ENCODE results near the gene RMND5B.

RMND5B gene

DNA sequence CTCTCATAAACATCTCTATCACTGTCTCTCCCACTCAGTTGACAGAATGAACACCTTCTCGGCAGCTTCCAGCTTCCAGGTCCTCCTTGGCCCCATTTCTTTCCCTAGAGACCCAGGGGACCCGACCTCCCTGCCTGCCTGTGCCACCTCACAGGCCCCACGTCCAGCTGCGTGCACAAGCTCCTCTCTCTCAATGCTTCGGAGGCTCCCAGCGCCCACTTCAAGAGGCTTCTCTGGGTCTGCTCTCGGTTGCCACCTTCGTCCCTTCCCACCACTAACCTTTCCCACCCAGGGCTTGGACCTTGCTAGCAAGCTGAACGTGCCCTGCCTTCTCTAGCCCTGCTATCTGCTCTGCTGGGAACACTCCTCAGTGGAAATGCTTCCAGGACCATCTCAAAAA, 20.3 kb upstream of the RMND5B start:
- peaks cover 0 to 5% (median 0%) of the 10 kb centered on the region in 11 experiments; a peak in 1 of 22 replicates for H3K9me3 ChIP-seq (replicated peaks in 1 of 11)
- no peaks in the 10 kb centered on the region for H3K36me3 ChIP-seq
- H3K4me3 ChIP-seq: no peak overlapping the region
- H3K27ac ChIP-seq: no peak overlapping the region
- H3K4me1 ChIP-seq: peaks cover 31 to 54% (median 46%) of the 10 kb centered on the region in 10 experiments
- TF ChIP-seq Cebpa-rat (IDR thresholded peaks at IDR 0.05): no peak
- H3K9ac ChIP-seq: no peak overlapping the region
- H4K20me1 ChIP-seq: peaks cover 0 to 34% (median 6%) of the 10 kb centered on the region in 11 experiments; a peak in 8 of 22 replicates
- H3K4me2 ChIP-seq: 0 out of 22 replicates have a peak overlapping the region, but pooled peaks of 1 of the 11 experiments have one; percentile 7
- H3K27me3 ChIP-seq: peaks cover 0 to 45% (median 0%) of the 10 kb centered on the region in 11 experiments; a peak in 6 of 22 replicates

DNA sequence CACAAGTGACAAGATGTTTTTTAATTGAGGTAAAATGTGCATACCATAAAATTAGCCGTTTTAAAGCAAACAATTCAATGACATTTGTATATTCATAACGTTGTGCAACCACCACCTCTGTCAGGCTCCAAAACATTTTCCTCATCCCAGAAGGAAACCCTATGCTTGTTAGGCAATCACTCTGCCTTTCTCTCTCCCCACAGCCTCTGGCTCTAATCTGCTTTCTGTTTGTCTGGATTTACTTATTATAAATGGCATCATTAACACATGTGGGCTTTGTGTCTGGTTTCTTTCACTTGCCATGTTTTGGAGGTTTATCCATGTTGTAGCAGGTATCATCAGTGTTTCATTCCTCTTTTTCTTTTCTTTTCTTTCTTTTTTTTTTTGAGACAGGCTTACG, 18.9 kb upstream of the RMND5B start:
- Histone ChIP-seq H3K4me2 (peak overlapping the region in 3 of 11 experiments; percentile 99 to 100 (median 100); a peak in 1 of 22 replicates), H3K9ac (no peak overlapping the region), H4K20me1 (peaks cover 0 to 46% (median 6%) of the 10 kb centered on the region in 11 experiments; a peak in 8 of 22 replicates), H3K4me1 (peaks cover 45 to 66% (median 60%) of the 10 kb centered on the region in 10 experiments), H3K4me3 (no peak overlapping the region), H3K27me3 (peaks cover 0 to 59% (median 0%) of the 10 kb centered on the region in 11 experiments; a peak in 6 of 22 replicates), H3K36me3 (no peaks in the 10 kb centered on the region), H3K9me3 (replicated peaks in 1 of 11) (peaks cover 0 to 5% (median 0%) of the 10 kb centered on the region in 11 experiments; a peak in 1 of 22 replicates), H3K27ac (no peak overlapping the region)
- no peak for TF ChIP-seq Cebpa-rat (IDR thresholded peaks at IDR 0.05)

- peaks cover 0 to 52% (median 6%) of the 10 kb centered on the region in 11 experiments; a peak in 8 of 22 replicates for H4K20me1 ChIP-seq
- peak overlapping the region in 1 of 11 experiments; percentile 80; a peak in 2 of 22 replicates for H3K9ac ChIP-seq
- H3K36me3 ChIP-seq: no peaks in the 10 kb centered on the region
- peaks cover 0 to 5% (median 0%) of the 10 kb centered on the region in 11 experiments; a peak in 1 of 22 replicates for H3K9me3 ChIP-seq (replicated peaks in 1 of 11)
- peak overlapping the region in 3 of 11 experiments; percentile 75 to 94 (median 78); a peak in 3 of 22 replicates for H3K27ac ChIP-seq
- peak overlapping the region in 5 of 10 experiments; percentile 59 to 78 (median 72); a peak in 7 of 20 replicates for H3K4me3 ChIP-seq
- H3K4me1 ChIP-seq: peaks cover 51 to 72% (median 66%) of the 10 kb centered on the region in 10 experiments
- TF ChIP-seq Cebpa-rat (IDR thresholded peaks at IDR 0.05): no peak
- H3K27me3 ChIP-seq: peaks cover 0 to 65% (median 0%) of the 10 kb centered on the region in 11 experiments; a peak in 6 of 22 replicates
- H3K4me2 ChIP-seq: peak overlapping the region in 10 of 11 experiments; percentile 97 to 100 (median 99); a peak in 19 of 22 replicates
Observed at GRCh38 chr5:178112545-178112944, 18.3 kb upstream of the RMND5B start.

GRCh38 chr5:178113141-178113787, 17.6 kb upstream of the RMND5B start, which contains the start of gene N4BP3:
Gene N4BP3 (plus strand): TSS chr5:178113532. CDS start chr5:178119584, 6,052 bp downstream.
- no peak for TF ChIP-seq Cebpa-rat (IDR thresholded peaks at IDR 0.05)
- H3K36me3 ChIP-seq: no peaks in the 10 kb centered on the region
- peak within 1 kb of the TSS; percentile 96 to 100 (median 99) for H3K4me2 ChIP-seq
- H3K4me3 ChIP-seq: peak within 1 kb of the TSS; percentile 54 to 80 (median 72)
- H3K27ac ChIP-seq: peak within 1 kb of the TSS in 10 of 11 experiments; percentile 37 to 94 (median 74); a peak in 19 of 22 replicates
- H4K20me1 ChIP-seq: peaks cover 0 to 52% (median 6%) of the 10 kb centered on the region in 11 experiments; a peak in 8 of 22 replicates
- peaks cover 0 to 5% (median 0%) of the 10 kb centered on the region in 11 experiments; a peak in 1 of 22 replicates for H3K9me3 ChIP-seq (replicated peaks in 1 of 11)
- H3K27me3 ChIP-seq: peaks cover 0 to 65% (median 0%) of the 10 kb centered on the region in 11 experiments; a peak in 6 of 22 replicates
- peaks cover 57 to 74% (median 67%) of the 10 kb centered on the region in 10 experiments for H3K4me1 ChIP-seq
- peak within 1 kb of the TSS; percentile 45 to 86 (median 79); a peak in 21 of 22 replicates for H3K9ac ChIP-seq

DNA sequence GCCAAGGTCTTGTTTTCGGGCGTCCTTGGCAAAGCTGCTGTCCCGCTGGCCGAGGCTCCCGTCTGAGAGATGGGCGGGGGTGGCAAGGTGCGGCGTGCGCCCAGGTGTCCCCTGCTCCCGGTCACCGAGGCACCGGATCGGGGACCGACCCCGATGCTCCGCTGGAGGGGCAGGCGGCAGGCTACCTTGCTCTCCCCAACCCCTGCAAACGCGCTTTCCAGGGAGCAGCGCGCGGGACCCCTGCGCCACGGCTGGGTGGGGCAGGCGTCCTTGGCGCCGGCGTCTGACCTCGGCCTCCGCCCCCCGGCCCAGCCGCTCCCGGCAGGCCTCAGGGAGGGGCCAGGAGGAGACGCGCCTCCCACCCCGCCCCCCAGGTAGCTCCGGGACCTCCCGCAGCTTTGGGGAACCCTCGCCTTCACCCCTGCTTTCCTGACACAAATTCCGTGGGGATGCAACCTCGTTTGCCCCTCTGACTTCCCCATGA, 16.9 kb upstream of the RMND5B start:
- H3K9me3 ChIP-seq (replicated peaks in 1 of 11): peaks cover 0 to 5% (median 0%) of the 10 kb centered on the region in 11 experiments; a peak in 1 of 22 replicates
- no peaks in the 10 kb centered on the region for H3K36me3 ChIP-seq
- peak overlapping the region in 9 of 11 experiments; percentile 57 to 94 (median 75); a peak in 18 of 22 replicates for H3K27ac ChIP-seq
- H4K20me1 ChIP-seq: peaks cover 0 to 50% (median 6%) of the 10 kb centered on the region in 11 experiments; a peak in 8 of 22 replicates
- no peak for TF ChIP-seq Cebpa-rat (IDR thresholded peaks at IDR 0.05)
- H3K9ac ChIP-seq: peak overlapping the region; percentile 45 to 86 (median 79); a peak in 21 of 22 replicates
- peak overlapping the region; percentile 54 to 80 (median 72) for H3K4me3 ChIP-seq
- peak overlapping the region; percentile 96 to 100 (median 99) for H3K4me2 ChIP-seq
- peaks cover 0 to 65% (median 0%) of the 10 kb centered on the region in 11 experiments; a peak in 6 of 22 replicates for H3K27me3 ChIP-seq
- H3K4me1 ChIP-seq: peaks cover 55 to 74% (median 67%) of the 10 kb centered on the region in 10 experiments

DNA sequence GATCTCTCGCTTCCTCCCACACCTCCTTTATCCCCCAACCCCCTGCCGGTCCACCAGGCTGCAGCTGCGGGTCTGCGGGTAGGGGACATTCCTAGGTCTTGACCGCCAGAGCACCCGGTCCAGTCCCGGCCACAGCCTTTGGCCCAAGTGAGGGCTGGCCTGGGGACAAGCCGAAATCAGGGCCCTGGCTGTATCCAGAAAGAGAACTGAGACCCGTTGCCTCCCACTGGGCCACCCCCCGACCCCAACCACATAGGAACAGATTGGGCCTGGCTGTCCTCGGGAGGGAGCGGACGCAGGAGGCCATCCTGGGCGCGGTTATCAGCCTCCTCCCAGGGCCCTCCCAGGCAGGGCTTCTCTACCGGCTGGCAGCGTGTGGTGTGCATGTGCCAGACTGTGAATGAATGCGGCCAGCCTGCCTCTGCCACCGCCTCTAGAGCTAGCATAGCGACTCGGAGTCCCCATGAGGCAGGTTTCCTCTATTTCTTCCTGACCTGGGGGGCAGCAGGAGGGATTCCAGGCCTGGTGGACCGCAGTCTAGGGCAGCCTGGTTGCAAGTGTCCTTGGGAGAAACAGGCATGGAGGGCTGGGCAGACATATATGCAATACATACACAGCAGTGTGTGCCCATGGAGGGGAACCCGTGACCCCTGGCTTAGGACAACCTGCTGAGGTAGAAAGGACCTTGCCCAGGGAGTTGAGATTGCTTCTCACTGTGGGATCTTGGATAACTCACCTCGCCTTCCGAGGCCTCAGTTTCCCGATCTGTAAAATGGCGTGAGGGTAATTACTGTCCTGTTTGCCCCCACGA, 16.3 kb upstream of the RMND5B start:
- peaks cover 0 to 5% (median 0%) of the 10 kb centered on the region in 11 experiments; a peak in 1 of 22 replicates for H3K9me3 ChIP-seq (replicated peaks in 1 of 11)
- H4K20me1 ChIP-seq: peaks cover 0 to 52% (median 6%) of the 10 kb centered on the region in 11 experiments; a peak in 8 of 22 replicates
- TF ChIP-seq Cebpa-rat (IDR thresholded peaks at IDR 0.05): no peak
- H3K9ac ChIP-seq: peak overlapping the region in 10 of 11 experiments; percentile 62 to 86 (median 80); a peak in 21 of 22 replicates
- H3K36me3 ChIP-seq: no peaks in the 10 kb centered on the region
- peak overlapping the region in 9 of 11 experiments; percentile 57 to 94 (median 75); a peak in 18 of 22 replicates for H3K27ac ChIP-seq
- peak overlapping the region; percentile 54 to 80 (median 72) for H3K4me3 ChIP-seq
- peak overlapping the region; percentile 96 to 100 (median 99) for H3K4me2 ChIP-seq
- H3K27me3 ChIP-seq: peaks cover 0 to 71% (median 0%) of the 10 kb centered on the region in 11 experiments; a peak in 6 of 22 replicates
- H3K4me1 ChIP-seq: peaks cover 54 to 74% (median 67%) of the 10 kb centered on the region in 10 experiments

DNA sequence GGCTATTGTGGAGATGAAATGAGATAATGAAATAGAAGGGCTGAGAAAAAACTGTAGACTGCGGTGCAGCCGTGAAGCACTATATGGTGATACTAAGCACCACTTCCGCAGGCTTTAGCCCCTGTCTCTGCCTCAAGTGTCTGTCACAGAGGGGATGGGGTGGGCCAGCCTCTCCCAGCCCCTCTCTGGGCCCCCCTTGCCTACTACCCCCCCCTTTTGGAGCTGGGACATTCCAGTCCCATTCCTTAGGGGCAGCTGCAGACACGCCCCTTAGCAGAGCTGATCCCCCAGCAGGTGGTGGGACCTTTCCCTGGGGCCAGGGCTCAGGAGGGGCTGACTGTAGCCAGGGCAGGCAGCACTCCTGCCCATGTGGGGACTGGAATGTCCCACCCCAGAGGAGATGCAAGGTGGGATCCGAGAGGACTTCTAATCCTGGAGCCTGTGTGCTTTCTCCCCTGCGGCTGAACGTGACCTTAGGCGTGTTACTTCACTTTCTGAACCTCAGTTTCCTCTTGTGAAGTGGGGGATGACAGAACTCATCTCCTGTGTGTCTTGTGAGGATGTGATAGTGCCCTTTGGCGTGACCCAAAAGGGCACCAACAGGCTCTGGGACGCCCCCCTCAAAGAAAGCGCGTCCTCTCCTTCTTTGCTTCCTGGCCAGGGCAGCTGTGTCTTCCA, 15.5 kb upstream of the RMND5B start:
- peak overlapping the region; percentile 96 to 100 (median 99) for H3K4me2 ChIP-seq
- peak overlapping the region in 9 of 10 experiments; percentile 59 to 80 (median 72); a peak in 18 of 20 replicates for H3K4me3 ChIP-seq

More for the DNA sequence above, 15.5 kb upstream of the RMND5B start:
- Histone ChIP-seq H3K9me3 (replicated peaks in 1 of 11) (peaks cover 0 to 5% (median 0%) of the 10 kb centered on the region in 11 experiments; a peak in 1 of 22 replicates), H3K27me3 (peaks cover 0 to 77% (median 0%) of the 10 kb centered on the region in 11 experiments; a peak in 6 of 22 replicates), H3K36me3 (no peaks in the 10 kb centered on the region), H4K20me1 (peaks cover 0 to 60% (median 6%) of the 10 kb centered on the region in 11 experiments; a peak in 8 of 22 replicates), H3K9ac (peak overlapping the region in 9 of 11 experiments; percentile 41 to 86 (median 80); a peak in 17 of 22 replicates), H3K4me1 (peaks cover 58 to 80% (median 73%) of the 10 kb centered on the region in 10 experiments), H3K27ac (peak overlapping the region in 8 of 11 experiments; percentile 67 to 94 (median 76); a peak in 15 of 22 replicates)
- no peak for TF ChIP-seq Cebpa-rat (IDR thresholded peaks at IDR 0.05)
